ENCODE results near the gene LCNL1. TPM values are rescaled to one million over a fixed set of nuclear protein-coding genes. Genes with fewer than 3 reads are reported as not detected.

LCNL1 gene
- total RNA-seq: under 1 TPM; 0.48 to 0.67 TPM

GRCh38 chr9:136982232-136983051 lies at the start of gene LCNL1:
Gene LCNL1, plus strand, starts transcription at chr9:136982993. Its CDS starts 594 bp downstream, at chr9:136983587.
- no peak for DNase-seq
- no peaks in the 10 kb centered on the region for H3K36me3 Mint-ChIP-seq (ENCODE audit: low read depth)
- no peaks in the 10 kb centered on the region for H3K9me3 Mint-ChIP-seq
- peaks cover 2% of the 10 kb centered on the region for H3K4me1 Mint-ChIP-seq
- CTCF ChIA-PET: interaction anchor here (2.0 kb wide), 1 partner anchor 46 kb away, joined by 5 read pairs; the partner anchor contains the start of gene ABCA2
- peaks cover 23% of the 10 kb centered on the region for H3K27me3 Mint-ChIP-seq
- H3K4me3 Mint-ChIP-seq: no peak within 1 kb of the TSS
- H3K27ac Mint-ChIP-seq: no peak within 1 kb of the TSS
- POLR2A ChIA-PET: no interaction called here

- H3K27me3 Mint-ChIP-seq: no peaks in the 10 kb centered on the region
- CTCF ChIA-PET: no interaction called here
- H3K4me3 Mint-ChIP-seq: no peak overlapping the region
- no peaks in the 10 kb centered on the region for H3K9me3 Mint-ChIP-seq
- POLR2A ChIA-PET: no interaction called here
- DNase-seq: no peak
- H3K36me3 Mint-ChIP-seq (ENCODE audit: low read depth): peaks cover 29% of the 10 kb centered on the region
- H3K4me1 Mint-ChIP-seq: peaks cover 12% of the 10 kb centered on the region
- H3K27ac Mint-ChIP-seq: no peak overlapping the region
These were observed 48.5 kb upstream of the LCNL1 start for GRCh38 chr9:136934277-136934676.

GRCh38 chr9:136935651-136936050 lies 47.1 kb upstream of the LCNL1 start:
- H3K4me3 Mint-ChIP-seq: no peak overlapping the region
- CTCF ChIA-PET: no interaction called here
- POLR2A ChIA-PET: no interaction called here
- H3K36me3 Mint-ChIP-seq (ENCODE audit: low read depth): peaks cover 24% of the 10 kb centered on the region
- no peak overlapping the region for H3K27ac Mint-ChIP-seq
- peaks cover 12% of the 10 kb centered on the region for H3K4me1 Mint-ChIP-seq
- no peaks in the 10 kb centered on the region for H3K27me3 Mint-ChIP-seq
- no peak for DNase-seq
- no peaks in the 10 kb centered on the region for H3K9me3 Mint-ChIP-seq

- Mint-ChIP-seq H3K27me3 (no peaks in the 10 kb centered on the region), H3K4me1 (peaks cover 11% of the 10 kb centered on the region), H3K27ac (no peak overlapping the region), H3K36me3 (ENCODE audit: low read depth) (peaks cover 21% of the 10 kb centered on the region), H3K9me3 (no peaks in the 10 kb centered on the region), H3K4me3 (no peak overlapping the region)
- no peak for DNase-seq
- ChIA-PET POLR2A (no interaction called here), CTCF (interaction anchor here (0.9 to 1.3 kb wide), 2 partner anchors 34 to 94 kb away, joined by 3 read pairs; partner anchors contain the start of gene AJM1)
These were observed 46.1 kb upstream of the LCNL1 start for GRCh38 chr9:136936645-136937170.

GRCh38 chr9:136937186-136938001 lies 45.4 kb upstream of the LCNL1 start:
- Mint-ChIP-seq H3K9me3 (no peaks in the 10 kb centered on the region), H3K4me3 (no peak overlapping the region), H3K4me1 (peaks cover 7% of the 10 kb centered on the region), H3K27me3 (no peaks in the 10 kb centered on the region), H3K36me3 (ENCODE audit: low read depth) (peaks cover 20% of the 10 kb centered on the region), H3K27ac (no peak overlapping the region)
- ChIA-PET POLR2A (no interaction called here), CTCF (interaction anchor here (0.7 to 1.3 kb wide), 3 partner anchors 7 to 95 kb away, joined by 3 read pairs; partner anchors contain the start of gene AJM1)
- no peak for DNase-seq

- peaks cover 16% of the 10 kb centered on the region for H3K36me3 Mint-ChIP-seq (ENCODE audit: low read depth)
- DNase-seq: no peak
- H3K9me3 Mint-ChIP-seq: no peaks in the 10 kb centered on the region
- no peaks in the 10 kb centered on the region for H3K27me3 Mint-ChIP-seq
- peaks cover 4% of the 10 kb centered on the region for H3K4me1 Mint-ChIP-seq
- POLR2A ChIA-PET: no interaction called here
- no peak overlapping the region for H3K4me3 Mint-ChIP-seq
- no peak overlapping the region for H3K27ac Mint-ChIP-seq
- CTCF ChIA-PET: interaction anchor here (0.7 to 1.0 kb wide), 3 partner anchors 18 to 55 kb away, joined by 3 to 4 read pairs (median 3); no protein-coding TSS in a partner anchor
These were observed 43.3 kb upstream of the LCNL1 start for GRCh38 chr9:136939431-136939995.

GRCh38 chr9:136939996-136940525 lies 42.7 kb upstream of the LCNL1 start:
- no peaks in the 10 kb centered on the region for H3K9me3 Mint-ChIP-seq
- no peak overlapping the region for H3K27ac Mint-ChIP-seq
- no peaks in the 10 kb centered on the region for H3K27me3 Mint-ChIP-seq
- POLR2A ChIA-PET: no interaction called here
- no peak for DNase-seq
- H3K4me3 Mint-ChIP-seq: no peak overlapping the region
- peaks cover 16% of the 10 kb centered on the region for H3K36me3 Mint-ChIP-seq (ENCODE audit: low read depth)
- H3K4me1 Mint-ChIP-seq: peaks cover 9% of the 10 kb centered on the region
- CTCF ChIA-PET: interaction anchor here (1.0 kb wide), 2 partner anchors 38 to 56 kb away, joined by 3 read pairs; no protein-coding TSS in a partner anchor

GRCh38 chr9:136940526-136941230 lies 42.1 kb upstream of the LCNL1 start:
- H3K36me3 Mint-ChIP-seq (ENCODE audit: low read depth): peaks cover 16% of the 10 kb centered on the region
- ChIA-PET CTCF (interaction anchor here (1.1 kb wide), 1 partner anchor 24 kb away, joined by 3 read pairs; no protein-coding TSS in a partner anchor), POLR2A (no interaction called here)

GRCh38 chr9:136941231-136942111 lies 41.3 kb upstream of the LCNL1 start:
- no peaks in the 10 kb centered on the region for H3K27me3 Mint-ChIP-seq
- H3K27ac Mint-ChIP-seq: no peak overlapping the region
- no peak for DNase-seq
- ChIA-PET CTCF (interaction anchor here (1.1 to 1.8 kb wide), 2 partner anchors 15 to 24 kb away, joined by 3 to 5 read pairs; no protein-coding TSS in a partner anchor), POLR2A (no interaction called here)
- no peak overlapping the region for H3K4me3 Mint-ChIP-seq
- peaks cover 11% of the 10 kb centered on the region for H3K4me1 Mint-ChIP-seq
- no peaks in the 10 kb centered on the region for H3K9me3 Mint-ChIP-seq
- H3K36me3 Mint-ChIP-seq (ENCODE audit: low read depth): peaks cover 16% of the 10 kb centered on the region

More at GRCh38 chr9:136940526-136941230, 42.1 kb upstream of the LCNL1 start:
- peaks cover 13% of the 10 kb centered on the region for H3K4me1 Mint-ChIP-seq
- H3K27ac Mint-ChIP-seq: no peak overlapping the region
- DNase-seq: no peak
- no peaks in the 10 kb centered on the region for H3K9me3 Mint-ChIP-seq
- H3K27me3 Mint-ChIP-seq: no peaks in the 10 kb centered on the region
- no peak overlapping the region for H3K4me3 Mint-ChIP-seq

GRCh38 chr9:136942112-136942880 lies 40.5 kb upstream of the LCNL1 start:
- Mint-ChIP-seq H3K36me3 (ENCODE audit: low read depth) (peaks cover 14% of the 10 kb centered on the region), H3K27ac (no peak overlapping the region), H3K9me3 (no peaks in the 10 kb centered on the region), H3K27me3 (no peaks in the 10 kb centered on the region), H3K4me3 (peak overlapping the region; percentile 63), H3K4me1 (peaks cover 11% of the 10 kb centered on the region)
- no peak for DNase-seq
- CTCF ChIA-PET: interaction anchor here (1.8 kb wide), 1 partner anchor 16 kb away, joined by 5 read pairs; no protein-coding TSS in a partner anchor
- POLR2A ChIA-PET: no interaction called here

- no peak for DNase-seq
- Mint-ChIP-seq H3K36me3 (ENCODE audit: low read depth) (peaks cover 12% of the 10 kb centered on the region), H3K27ac (no peak overlapping the region), H3K4me1 (peaks cover 11% of the 10 kb centered on the region), H3K4me3 (peak overlapping the region; percentile 63), H3K27me3 (no peaks in the 10 kb centered on the region), H3K9me3 (no peaks in the 10 kb centered on the region)
- POLR2A ChIA-PET: no interaction called here
- CTCF ChIA-PET: interaction anchor here (1.2 to 2.7 kb wide), 3 partner anchors 16 to 192 kb away, joined by 3 to 9 read pairs (median 5); no protein-coding TSS in a partner anchor
These were observed 39.9 kb upstream of the LCNL1 start for GRCh38 chr9:136942881-136943230.
